ENCODE measurements around the gene USP25. TPM values are rescaled to one million over a fixed set of nuclear protein-coding genes. Genes with fewer than 3 reads are reported as not detected.

USP25 gene
- total RNA-seq: 10 to 100 TPM; 52.8 to 78.4 (median 53.0) TPM

DNA sequence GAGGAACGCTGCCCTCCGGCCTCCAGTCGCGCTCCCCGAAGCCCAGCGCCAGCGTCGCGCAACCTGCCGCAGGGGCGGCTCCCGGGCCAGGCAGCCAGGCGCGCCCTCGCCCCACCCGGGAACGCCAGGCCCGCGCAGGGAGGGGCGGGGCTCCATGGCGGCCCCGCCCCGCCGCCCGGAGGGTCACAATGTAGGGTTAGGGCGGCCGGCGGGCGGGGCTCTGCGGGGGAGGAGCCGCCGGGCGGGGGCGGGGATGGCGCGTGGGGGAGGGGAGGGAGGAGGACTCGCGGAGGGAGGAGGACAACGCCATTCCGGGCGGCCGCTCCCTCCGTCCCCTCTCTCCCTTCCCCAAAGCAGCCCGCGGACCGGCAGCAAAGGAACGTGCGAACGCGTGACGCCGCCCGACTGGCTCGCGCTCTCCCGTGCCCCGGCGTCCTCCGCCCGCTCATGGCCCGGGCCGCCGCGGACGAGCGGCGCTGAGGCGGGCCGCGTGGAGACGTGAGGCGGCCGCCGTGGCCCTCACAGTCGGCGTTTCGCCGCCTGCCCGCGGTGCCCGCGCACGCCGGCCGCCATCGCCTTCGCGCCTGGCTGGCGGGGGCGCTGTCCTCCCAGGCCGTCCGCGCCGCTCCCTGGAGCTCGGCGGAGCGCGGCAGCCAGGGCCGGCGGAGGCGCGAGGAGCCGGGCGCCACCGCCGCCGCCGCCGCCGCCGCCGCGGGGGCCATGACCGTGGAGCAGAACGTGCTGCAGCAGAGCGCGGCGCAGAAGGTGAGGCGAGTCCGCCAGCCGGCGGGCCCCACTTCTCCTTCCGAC, at the start of gene USP25:
Gene USP25 (plus strand): TSS at position 309 of the 810 bp plus-strand sequence. CDS start 412 bp downstream, at position 721.
- H3K4me3 ChIP-seq: peak within 1 kb of the TSS; percentile 90 to 93 (median 92)
- TF ChIP-seq POLR2A (IDR thresholded peaks at IDR 0.05): no peak
- TF ChIP-seq CTCF (IDR thresholded peaks at IDR 0.05): peak in 1 of 3 donors; percentile 38
- peak; percentile 38 to 77 (median 75) for TF ChIP-seq POLR2AphosphoS5 (IDR thresholded peaks at IDR 0.05)
- peak within 1 kb of the TSS; percentile 96 to 99 for H3K27ac ChIP-seq
- no peaks in the 10 kb centered on the region for H3K4me1 ChIP-seq
- DNase-seq (ENCODE audit: low spot score in 2 of 2): peak; percentile 85 to 88
- H3K27me3 ChIP-seq: no peaks in the 10 kb centered on the region
- intact Hi-C loops (cut with DNase I; ENCODE audit: low total_unique reads): loop anchor here (10.0 kb wide), 1 partner anchor 1905 kb away; no protein-coding TSS in a partner anchor
- H3K36me3 ChIP-seq: no peaks in the 10 kb centered on the region
- H3K9me3 ChIP-seq: no peaks in the 10 kb centered on the region

DNA sequence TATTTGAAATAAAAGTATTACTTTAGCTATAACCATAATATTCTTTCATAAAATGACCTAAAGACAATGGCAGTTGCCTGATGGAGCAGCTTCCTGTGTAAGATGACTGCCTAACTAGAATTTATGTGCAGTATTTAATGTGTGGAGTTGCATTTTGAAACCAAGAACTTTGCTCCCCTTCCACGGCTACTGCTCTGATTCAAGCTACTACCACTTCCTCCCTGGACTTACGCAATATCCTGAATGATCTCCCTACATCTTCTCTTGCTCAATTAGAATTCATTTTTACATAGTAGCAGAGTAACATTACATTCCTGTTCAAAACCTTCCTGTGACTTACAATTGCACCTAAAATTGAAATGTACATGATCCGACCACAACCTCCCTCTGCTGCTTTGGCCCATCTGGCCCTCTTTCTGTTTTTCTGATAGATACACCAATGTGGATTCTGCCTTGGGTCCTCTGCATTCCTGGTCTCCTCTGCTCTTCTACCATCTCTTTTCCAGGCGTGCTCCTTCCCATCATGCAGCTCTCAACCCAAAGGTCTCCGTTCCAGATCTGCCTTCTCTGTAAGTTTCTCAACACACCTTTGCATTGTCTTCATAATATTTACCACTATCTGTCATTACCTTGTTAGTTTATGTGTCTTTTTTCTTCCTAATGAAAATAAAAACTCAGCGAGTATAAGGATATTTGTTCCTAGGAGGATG, 47.4 kb upstream of the USP25 start:
- Histone ChIP-seq H3K36me3 (no peaks in the 10 kb centered on the region), H3K9me3 (no peaks in the 10 kb centered on the region), H3K4me3 (no peak overlapping the region), H3K27ac (no peak overlapping the region), H3K4me1 (no peaks in the 10 kb centered on the region), H3K27me3 (no peaks in the 10 kb centered on the region)
- intact Hi-C loops (cut with DNase I; ENCODE audit: low total_unique reads): no loop called here
- DNase-seq (ENCODE audit: low spot score in 2 of 2): no peak
- TF ChIP-seq POLR2A (IDR thresholded peaks at IDR 0.05): no peak
- TF ChIP-seq CTCF (IDR thresholded peaks at IDR 0.05): no peak
- no peak for TF ChIP-seq POLR2AphosphoS5 (IDR thresholded peaks at IDR 0.05)

- Histone ChIP-seq H3K4me1 (no peaks in the 10 kb centered on the region), H3K4me3 (no peak overlapping the region), H3K27me3 (no peaks in the 10 kb centered on the region), H3K36me3 (no peaks in the 10 kb centered on the region), H3K9me3 (no peaks in the 10 kb centered on the region), H3K27ac (peak overlapping the region in 1 of 2 donors; percentile 62)
- no peak for DNase-seq (ENCODE audit: low spot score in 2 of 2)
- intact Hi-C loops (cut with DNase I; ENCODE audit: low total_unique reads): no loop called here
- no peak for TF ChIP-seq POLR2AphosphoS5 (IDR thresholded peaks at IDR 0.05)
- no peak for TF ChIP-seq POLR2A (IDR thresholded peaks at IDR 0.05)
- no peak for TF ChIP-seq CTCF (IDR thresholded peaks at IDR 0.05)
These were observed 46.8 kb upstream of the USP25 start for GRCh38 chr21:15682977-15683376.

DNA sequence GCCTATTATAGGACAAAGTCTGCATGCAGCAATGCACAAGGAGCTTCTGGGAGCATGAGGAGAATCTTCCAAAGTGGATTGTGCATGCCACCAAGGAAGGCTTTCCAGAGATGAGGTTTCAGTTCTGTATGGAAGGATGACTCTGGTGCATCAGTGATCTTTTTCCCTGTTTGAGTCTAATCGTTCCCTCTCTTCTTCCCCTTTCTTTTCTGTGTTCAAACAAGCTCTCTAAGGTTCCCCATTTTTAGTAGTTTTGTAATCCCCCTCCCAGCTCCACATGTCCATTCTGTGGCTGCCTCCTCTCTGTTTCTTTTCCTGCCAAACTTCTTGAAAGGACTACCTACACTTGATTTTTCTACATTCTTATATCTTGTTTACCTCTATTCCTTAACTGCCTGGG, 43.3 kb upstream of the USP25 start:
- TF ChIP-seq CTCF (IDR thresholded peaks at IDR 0.05): no peak
- no peak for TF ChIP-seq POLR2A (IDR thresholded peaks at IDR 0.05)
- TF ChIP-seq POLR2AphosphoS5 (IDR thresholded peaks at IDR 0.05): no peak
- Histone ChIP-seq H3K27me3 (no peaks in the 10 kb centered on the region), H3K4me1 (no peaks in the 10 kb centered on the region), H3K9me3 (no peaks in the 10 kb centered on the region), H3K27ac (no peak overlapping the region), H3K36me3 (no peaks in the 10 kb centered on the region), H3K4me3 (no peak overlapping the region)
- DNase-seq (ENCODE audit: low spot score in 2 of 2): no peak
- intact Hi-C loops (cut with DNase I; ENCODE audit: low total_unique reads): no loop called here

GRCh38 chr21:15687208-15687607, 42.6 kb upstream of the USP25 start:
- Histone ChIP-seq H3K27me3 (no peaks in the 10 kb centered on the region), H3K27ac (no peak overlapping the region), H3K9me3 (no peaks in the 10 kb centered on the region), H3K4me1 (no peaks in the 10 kb centered on the region), H3K4me3 (no peak overlapping the region), H3K36me3 (no peaks in the 10 kb centered on the region)
- no peak for DNase-seq (ENCODE audit: low spot score in 2 of 2)
- intact Hi-C loops (cut with DNase I; ENCODE audit: low total_unique reads): no loop called here
- TF ChIP-seq POLR2AphosphoS5 (IDR thresholded peaks at IDR 0.05): no peak

Measured in breast epithelium (tissue), 4 donors.